Gastroesophageal sphincter (tissue), 4 donors: ENCODE measurements around the gene RFTN2. TPM values are rescaled to one million over a fixed set of nuclear protein-coding genes. Genes with fewer than 3 reads are reported as not detected.
A peak's percentile ranks its signal among the peaks of the same experiment; 100 is the strongest.

Experiments
- ATAC-seq: fragments of 150-250 bp; one replicate; pipeline ENCODE4 v1.9.1; 2016; ENCODE audit warnings: mild to moderate bottlenecking, moderate library complexity
- H3K27ac ChIP-seq, 4 donors: fragments of 200-600 bp; sonication (generic) in 3 of 4; 1 replicate in 3 of 4; 2 replicates in 1 of 4; pipeline ENCODE4 v1.5.1; 2016 to 2019
- H3K27me3 ChIP-seq: fragments of 200-600 bp; sonication (generic); one replicate; pipeline ENCODE4 v1.5.1; 2019
- H3K36me3 ChIP-seq, 2 donors: fragments of 200-600 bp; sonication (generic); one replicate each; pipeline ENCODE4 v1.5.1; 2019; ENCODE audit warnings: control low read depth in 1 of 2
- H3K4me1 ChIP-seq, 3 donors: fragments of 200-600 bp; sonication (generic); 1 replicate in 2 of 3; 2 replicates in 1 of 3; pipeline ENCODE4 v1.5.1; 2016 to 2019; ENCODE audit warnings: control low read depth in 2 of 3
- H3K4me3 ChIP-seq, 2 donors: fragments of 200-600 bp; sonication (generic); one replicate each; pipeline ENCODE4 v1.5.1; 2019; ENCODE audit warnings: mild to moderate bottlenecking in 1 of 2, moderate library complexity in 1 of 2
- H3K9me3 ChIP-seq, 3 donors: fragments of 200-600 bp; sonication (generic); one replicate each; pipeline ENCODE4 v1.5.1; 2017 to 2019; ENCODE audit warnings: control low read depth in 2 of 3
- EP300 ChIP-seq: sonication (generic); formaldehyde crosslinking; IDR thresholded peaks from one replicate; pipeline ENCODE4 v1.6.1; 2017; ENCODE audit warnings: antibody characterized with exemption, mild to moderate bottlenecking
- POLR2A ChIP-seq, 2 donors: fragments of 450-650 bp; IDR thresholded peaks; one replicate each; pipeline ENCODE4 v1.6.1; 2017; ENCODE audit warnings: antibody characterized with exemption in 2 of 2, mild to moderate bottlenecking in 2 of 2, moderate library complexity in 1 of 2
- POLR2AphosphoS5 ChIP-seq: sonication (generic); formaldehyde crosslinking; IDR thresholded peaks from one replicate; pipeline ENCODE4 v1.6.1; 2017; ENCODE audit warnings: antibody characterized with exemption
- WGBS, 2 donors: methylation state at CpG; one replicate each; pipeline ENCODE4 v1.1.5; 2018; ENCODE audit warnings: low coverage in 1 of 2; 5-methylcytosine and 5-hydroxymethylcytosine counted together
- total RNA-seq, 4 donors: library from RNA; depleted of rRNA; stranded (reverse); fragments of >200 nt; gene quantifications; one replicate each; pipeline ENCODE4 v1.1.0, GENCODE V29; 2016
- TF ChIP-seq, protein P1 (sequence below), 4 experiments: fragments of 200-600 bp in 2 of 4; fragments of 450-650 bp in 2 of 4; sonication (generic) in 1 of 4; IDR thresholded peaks; one replicate each; pipeline ENCODE4 v1.5.1; 2017 to 2019; ENCODE audit warnings: antibody characterized with exemption in 4 of 4, mild to moderate bottlenecking in 2 of 4, moderate library complexity in 2 of 4

The RFTN2 gene
- total RNA-seq, 4 donors from 2014 or later = 4.2 to 8.9 (median 7.8) TPM

DNA sequence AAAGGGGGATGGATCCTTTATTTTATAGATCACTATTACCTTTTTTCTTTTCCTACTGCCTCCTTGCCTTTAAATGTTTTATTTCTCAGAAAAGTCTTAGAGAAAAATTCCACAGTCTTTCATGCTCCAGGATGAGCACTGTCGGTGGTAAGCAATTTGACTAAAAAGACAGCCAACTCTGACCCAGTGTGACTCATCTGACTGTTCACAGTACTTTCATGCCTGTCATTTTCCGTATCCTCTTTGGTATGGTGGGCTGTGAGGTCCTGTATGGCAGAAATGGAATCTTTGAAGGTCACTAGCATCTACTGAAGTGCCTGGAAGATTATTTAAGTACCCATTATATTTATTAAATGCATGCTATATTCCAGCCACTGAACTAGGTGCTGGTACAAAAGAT, 2.1 kb upstream of the RFTN2 start:
- H3K9me3 ChIP-seq = no peaks in the 10 kb centered on the region
- peaks cover 4% of the 10 kb centered on the region for H3K27me3 ChIP-seq
- ATAC-seq = no peak
- H3K4me3 ChIP-seq = no peak overlapping the region
- no peaks in the 10 kb centered on the region for H3K36me3 ChIP-seq
- no peak overlapping the region for H3K27ac ChIP-seq
- TF ChIP-seq EP300 = no peak
- no peak for TF ChIP-seq POLR2A (IDR thresholded peaks at IDR 0.05)
- no peak for TF ChIP-seq POLR2AphosphoS5
- TF ChIP-seq, protein P1, sequence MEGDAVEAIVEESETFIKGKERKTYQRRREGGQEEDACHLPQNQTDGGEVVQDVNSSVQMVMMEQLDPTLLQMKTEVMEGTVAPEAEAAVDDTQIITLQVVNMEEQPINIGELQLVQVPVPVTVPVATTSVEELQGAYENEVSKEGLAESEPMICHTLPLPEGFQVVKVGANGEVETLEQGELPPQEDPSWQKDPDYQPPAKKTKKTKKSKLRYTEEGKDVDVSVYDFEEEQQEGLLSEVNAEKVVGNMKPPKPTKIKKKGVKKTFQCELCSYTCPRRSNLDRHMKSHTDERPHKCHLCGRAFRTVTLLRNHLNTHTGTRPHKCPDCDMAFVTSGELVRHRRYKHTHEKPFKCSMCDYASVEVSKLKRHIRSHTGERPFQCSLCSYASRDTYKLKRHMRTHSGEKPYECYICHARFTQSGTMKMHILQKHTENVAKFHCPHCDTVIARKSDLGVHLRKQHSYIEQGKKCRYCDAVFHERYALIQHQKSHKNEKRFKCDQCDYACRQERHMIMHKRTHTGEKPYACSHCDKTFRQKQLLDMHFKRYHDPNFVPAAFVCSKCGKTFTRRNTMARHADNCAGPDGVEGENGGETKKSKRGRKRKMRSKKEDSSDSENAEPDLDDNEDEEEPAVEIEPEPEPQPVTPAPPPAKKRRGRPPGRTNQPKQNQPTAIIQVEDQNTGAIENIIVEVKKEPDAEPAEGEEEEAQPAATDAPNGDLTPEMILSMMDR (IDR thresholded peaks at IDR 0.05) = no peak
- H3K4me1 ChIP-seq = no peaks in the 10 kb centered on the region
- WGBS, 2 donors = 47 to 54% methylated on average over 2 of the region's 2 CpGs

DNA sequence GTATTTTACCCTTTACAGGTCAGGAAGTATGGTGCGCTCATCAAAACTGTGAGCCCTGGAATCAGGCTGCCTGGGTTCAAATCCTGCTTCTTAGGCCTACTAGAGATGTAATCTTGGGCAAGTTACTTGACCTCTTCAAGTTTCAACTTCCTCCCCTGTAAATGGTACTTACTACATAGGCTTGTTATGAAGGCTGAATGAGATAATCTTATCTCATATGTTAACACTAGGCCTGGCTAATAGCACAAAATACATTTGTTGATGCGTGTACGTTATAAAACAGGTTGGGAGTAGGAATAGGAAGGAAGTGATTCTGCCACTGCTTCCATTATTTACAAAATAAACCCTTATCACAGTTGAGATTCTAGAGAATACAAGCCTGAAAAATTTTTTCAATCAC, 1.7 kb upstream of the RFTN2 start:
- no peak for ATAC-seq
- no peak overlapping the region for H3K27ac ChIP-seq
- no peaks in the 10 kb centered on the region for H3K36me3 ChIP-seq
- no peak overlapping the region for H3K4me3 ChIP-seq
- no peaks in the 10 kb centered on the region for H3K9me3 ChIP-seq
- 65 to 90% methylated on average over 3 of the region's 3 CpGs for WGBS, 2 donors
- H3K27me3 ChIP-seq = peaks cover 4% of the 10 kb centered on the region
- TF ChIP-seq POLR2AphosphoS5 (no peak), EP300 (no peak), POLR2A (IDR thresholded peaks at IDR 0.05) (no peak)
- TF ChIP-seq, protein P1 (IDR thresholded peaks at IDR 0.05) = no peak
- H3K4me1 ChIP-seq = no peaks in the 10 kb centered on the region

DNA sequence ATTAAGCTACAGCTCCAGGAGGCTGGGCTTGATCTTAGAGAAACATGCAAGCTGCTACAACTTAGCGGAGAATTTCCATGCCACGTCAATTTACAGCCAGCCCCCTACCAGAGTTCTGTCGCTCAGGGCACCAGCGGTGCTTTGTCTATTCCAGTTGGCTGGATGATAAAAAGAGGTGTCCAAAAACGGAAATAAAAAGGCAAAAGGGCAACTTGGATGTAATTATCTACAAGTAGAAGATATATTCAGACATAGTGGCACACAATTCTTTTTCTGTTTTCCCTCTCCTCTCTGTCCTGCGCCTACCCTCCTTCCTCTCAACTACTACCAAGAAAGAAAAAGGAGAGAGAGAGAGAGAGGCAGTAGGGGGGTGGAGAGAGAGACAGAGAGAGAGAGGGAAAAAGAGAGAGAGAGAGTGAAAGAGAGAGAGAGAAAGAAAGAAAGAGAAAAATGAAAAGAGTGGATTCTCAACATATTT, 363 bp upstream of the RFTN2 start:
- H3K27ac ChIP-seq = peak overlapping the region in 3 of 4 donors; percentile 67 to 78 (median 70)
- peak overlapping the region; percentile 20 to 47 for H3K4me3 ChIP-seq
- TF ChIP-seq, protein P1 (IDR thresholded peaks at IDR 0.05) = no peak
- TF ChIP-seq POLR2AphosphoS5 (no peak), EP300 (no peak), POLR2A (IDR thresholded peaks at IDR 0.05) (no peak)
- peaks cover 4% of the 10 kb centered on the region for H3K27me3 ChIP-seq
- no peak for ATAC-seq
- H3K9me3 ChIP-seq = no peaks in the 10 kb centered on the region
- no peaks in the 10 kb centered on the region for H3K4me1 ChIP-seq
- H3K36me3 ChIP-seq = no peaks in the 10 kb centered on the region
- 14% methylated on average over 4 to 6 of the region's 6 CpGs for WGBS, 2 donors

DNA sequence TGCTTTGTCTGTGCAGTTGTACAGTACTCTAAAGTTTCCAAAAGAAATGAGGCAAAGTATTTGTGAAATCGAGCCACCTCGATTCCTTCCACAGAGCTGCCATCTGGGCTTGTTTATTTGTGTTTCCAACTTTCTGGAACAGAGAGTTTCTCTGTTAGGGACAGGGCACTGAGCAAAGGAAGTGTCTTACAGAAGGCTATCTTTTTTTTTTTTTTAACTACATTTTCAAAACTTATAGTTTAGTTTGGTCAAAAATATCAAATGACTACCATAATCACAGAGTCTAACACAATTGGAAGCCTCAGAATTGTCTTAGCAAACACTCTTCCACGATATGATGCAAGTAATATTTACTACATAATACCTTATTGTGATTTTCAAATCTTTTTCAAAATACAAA, 796 bp downstream of the RFTN2 start:
- Histone ChIP-seq H3K36me3 (no peaks in the 10 kb centered on the region), H3K9me3 (no peaks in the 10 kb centered on the region), H3K4me1 (no peaks in the 10 kb centered on the region), H3K27ac (peak overlapping the region in 2 of 4 donors; percentile 67 to 78), H3K27me3 (peaks cover 4% of the 10 kb centered on the region), H3K4me3 (peak overlapping the region; percentile 20 to 47)
- TF ChIP-seq POLR2A (IDR thresholded peaks at IDR 0.05) (no peak), EP300 (no peak), POLR2AphosphoS5 (no peak)
- TF ChIP-seq, protein P1 (IDR thresholded peaks at IDR 0.05) = no peak
- ATAC-seq = no peak
- 12 to 13% methylated on average over 3 of the region's 3 CpGs for WGBS, 2 donors

DNA sequence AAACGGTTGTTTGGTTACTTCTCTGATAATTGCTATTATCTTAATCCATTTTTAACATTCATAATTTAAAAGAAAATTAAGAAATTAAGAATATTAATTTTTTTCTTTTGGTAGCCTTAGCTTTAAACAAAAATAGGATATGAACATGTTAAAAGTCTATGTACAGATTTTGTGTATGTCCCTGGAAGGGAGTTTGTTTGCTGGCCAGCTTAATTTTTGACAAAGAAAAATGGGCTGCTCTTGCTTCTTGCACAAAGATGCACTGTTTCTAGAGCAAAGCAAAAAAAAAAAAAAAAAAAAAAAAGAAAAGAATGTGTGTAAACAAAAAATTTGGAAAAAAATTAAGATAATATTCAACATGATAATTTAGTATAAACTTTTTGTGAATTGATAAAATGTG, 1.3 kb downstream of the RFTN2 start:
- Histone ChIP-seq H3K27me3 (peaks cover 4% of the 10 kb centered on the region), H3K4me3 (peak overlapping the region in 1 of 2 donors; percentile 47), H3K9me3 (no peaks in the 10 kb centered on the region), H3K27ac (no peak overlapping the region), H3K4me1 (no peaks in the 10 kb centered on the region), H3K36me3 (no peaks in the 10 kb centered on the region)
- 9 to 44% methylated on average over 1 of the region's 1 CpG for WGBS, 2 donors
- TF ChIP-seq, protein P1 (IDR thresholded peaks at IDR 0.05) = no peak
- no peak for TF ChIP-seq POLR2AphosphoS5
- TF ChIP-seq EP300 = no peak
- TF ChIP-seq POLR2A (IDR thresholded peaks at IDR 0.05) = no peak
- ATAC-seq = no peak
